Measurements from ENCODE around the gene WDFY4.
"Not testable (repeated sequence)": the region's sequence is repeated elsewhere in the genome, so short reads cannot be mapped to it uniquely, and the experiment has no call there.

The WDFY4 gene, protein sequence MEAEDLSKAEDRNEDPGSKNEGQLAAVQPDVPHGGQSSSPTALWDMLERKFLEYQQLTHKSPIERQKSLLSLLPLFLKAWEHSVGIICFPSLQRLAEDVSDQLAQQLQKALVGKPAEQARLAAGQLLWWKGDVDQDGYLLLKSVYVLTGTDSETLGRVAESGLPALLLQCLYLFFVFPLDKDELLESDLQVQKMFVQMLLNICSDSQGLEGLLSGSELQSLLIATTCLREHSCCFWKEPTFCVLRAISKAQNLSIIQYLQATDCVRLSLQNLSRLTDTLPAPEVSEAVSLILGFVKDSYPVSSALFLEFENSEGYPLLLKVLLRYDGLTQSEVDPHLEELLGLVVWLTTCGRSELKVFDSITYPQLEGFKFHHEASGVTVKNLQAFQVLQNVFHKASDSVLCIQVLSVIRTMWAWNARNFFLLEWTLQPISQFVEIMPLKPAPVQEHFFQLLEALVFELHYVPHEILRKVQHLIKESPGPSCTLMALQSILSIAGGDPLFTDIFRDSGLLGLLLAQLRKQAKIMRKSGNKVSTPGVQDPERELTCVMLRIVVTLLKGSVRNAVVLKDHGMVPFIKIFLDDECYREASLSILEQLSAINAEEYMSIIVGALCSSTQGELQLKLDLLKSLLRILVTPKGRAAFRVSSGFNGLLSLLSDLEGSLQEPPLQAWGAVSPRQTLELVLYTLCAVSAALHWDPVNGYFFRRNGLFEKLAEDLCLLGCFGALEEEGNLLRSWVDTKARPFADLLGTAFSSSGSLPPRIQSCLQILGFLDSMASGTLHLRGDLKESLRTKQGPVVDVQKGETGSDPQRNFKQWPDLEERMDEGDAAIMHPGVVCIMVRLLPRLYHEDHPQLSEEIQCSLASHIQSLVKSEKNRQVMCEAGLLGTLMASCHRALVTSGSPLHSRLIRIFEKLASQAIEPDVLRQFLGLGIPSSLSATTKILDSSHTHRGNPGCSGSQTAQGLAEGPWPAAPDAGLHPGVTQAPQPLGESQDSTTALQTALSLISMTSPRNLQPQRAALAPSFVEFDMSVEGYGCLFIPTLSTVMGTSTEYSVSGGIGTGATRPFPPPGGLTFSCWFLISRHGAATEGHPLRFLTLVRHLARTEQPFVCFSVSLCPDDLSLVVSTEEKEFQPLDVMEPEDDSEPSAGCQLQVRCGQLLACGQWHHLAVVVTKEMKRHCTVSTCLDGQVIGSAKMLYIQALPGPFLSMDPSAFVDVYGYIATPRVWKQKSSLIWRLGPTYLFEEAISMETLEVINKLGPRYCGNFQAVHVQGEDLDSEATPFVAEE (N-terminal part only)

DNA sequence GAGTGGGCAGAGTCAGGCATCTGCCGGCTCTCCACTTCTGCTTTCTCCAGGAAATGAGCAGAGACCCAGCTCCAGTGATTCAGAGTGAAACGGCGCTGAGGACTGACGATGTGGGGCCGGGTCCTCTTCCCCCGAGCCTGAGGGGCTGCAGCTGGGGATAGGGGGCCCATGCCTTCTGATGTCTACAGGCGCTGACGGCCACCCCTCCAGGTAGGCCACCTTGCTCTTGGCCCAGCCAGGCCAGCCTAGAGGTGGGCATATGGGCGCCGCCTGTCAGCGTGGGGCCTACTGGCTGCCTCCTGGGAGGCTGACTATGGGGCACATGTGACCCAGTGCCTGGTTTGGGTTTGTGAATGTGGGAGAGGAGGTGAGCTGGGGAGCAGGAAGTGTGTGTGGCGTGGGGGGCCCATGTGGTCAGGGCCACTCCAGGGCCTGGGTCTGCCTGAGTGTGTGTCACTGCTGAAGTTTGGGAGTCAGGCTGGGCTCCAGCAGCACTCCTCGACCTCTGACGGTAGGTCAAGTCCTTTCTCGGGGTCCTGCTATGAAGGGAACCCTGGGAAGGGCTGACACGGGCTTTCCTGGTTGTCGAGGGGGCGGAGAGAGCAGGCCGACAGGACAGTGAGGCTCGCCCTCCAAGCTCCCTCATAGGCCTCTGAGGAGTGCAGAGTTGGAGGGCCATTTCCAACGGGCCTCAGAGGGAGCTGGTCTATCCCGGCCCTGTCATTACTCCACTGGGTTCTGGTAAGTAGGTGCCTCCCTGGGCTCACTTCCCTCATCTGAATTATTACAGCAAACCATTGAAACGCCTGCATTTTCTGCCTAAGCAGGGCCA lies at the start of gene WDFY4:
Gene WDFY4 (plus strand): TSS at position 82 of the 832 bp plus-strand sequence. CDS start 24,860 bp downstream, outside the sequence.
- DNase-seq (ENCODE audit: extremely low spot score, insufficient read length, low read depth) (peak; percentile 64), FAIRE-seq (peak; percentile 97)

DNA sequence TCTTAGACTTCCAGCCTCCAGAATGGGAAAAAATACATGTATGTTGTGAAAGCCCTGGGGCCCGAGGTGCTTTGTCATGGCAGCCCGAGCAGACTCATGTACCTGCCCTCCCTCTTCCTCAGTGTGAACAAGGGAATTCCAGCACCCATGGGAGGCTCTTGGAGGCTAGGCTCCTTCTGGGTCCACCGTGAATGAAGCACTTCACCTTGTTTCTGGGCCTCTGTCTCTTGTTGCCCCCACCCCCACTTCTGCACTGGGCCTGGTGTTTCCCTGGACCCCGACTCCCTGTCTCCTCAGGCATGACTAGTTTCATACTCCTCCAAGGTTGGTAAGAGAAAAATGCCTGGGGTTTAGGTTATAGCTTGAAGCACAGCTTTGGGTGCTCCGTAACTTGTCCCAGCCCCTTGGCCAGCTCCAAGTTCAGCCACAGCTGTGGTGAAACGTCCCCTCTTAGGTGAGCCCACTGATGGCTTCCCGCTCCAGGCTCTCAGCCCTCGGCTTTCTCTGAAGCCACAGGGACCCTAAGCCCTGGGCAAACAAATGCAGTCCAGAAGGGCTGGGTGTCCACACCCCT lies 49.6 kb upstream of the WDFY4 start:
- FAIRE-seq (no peak), DNase-seq (ENCODE audit: extremely low spot score, insufficient read length, low read depth) (no peak)

DNA sequence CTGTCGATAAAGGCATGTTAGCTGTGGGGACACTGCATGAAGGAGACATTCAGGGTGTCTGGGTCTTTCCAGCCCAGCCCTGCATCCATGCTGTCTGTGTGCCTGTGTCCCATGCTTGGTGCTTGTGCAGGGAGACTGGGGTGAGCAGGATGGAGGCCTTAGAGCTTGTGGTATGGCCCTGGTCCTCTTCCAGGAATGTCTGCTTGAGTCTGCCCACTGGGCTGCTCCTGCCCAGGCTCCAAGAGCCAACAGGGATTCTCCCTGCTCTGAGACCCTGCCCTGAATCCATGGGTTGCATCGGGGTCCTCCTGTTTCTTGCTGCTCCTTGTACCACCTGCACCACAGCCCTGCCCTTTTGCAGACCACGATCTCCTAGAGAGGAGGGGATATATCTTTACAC lies 48.4 kb upstream of the WDFY4 start:
- DNase-seq (ENCODE audit: extremely low spot score, insufficient read length, low read depth), result no peak
- no peak for FAIRE-seq

DNA sequence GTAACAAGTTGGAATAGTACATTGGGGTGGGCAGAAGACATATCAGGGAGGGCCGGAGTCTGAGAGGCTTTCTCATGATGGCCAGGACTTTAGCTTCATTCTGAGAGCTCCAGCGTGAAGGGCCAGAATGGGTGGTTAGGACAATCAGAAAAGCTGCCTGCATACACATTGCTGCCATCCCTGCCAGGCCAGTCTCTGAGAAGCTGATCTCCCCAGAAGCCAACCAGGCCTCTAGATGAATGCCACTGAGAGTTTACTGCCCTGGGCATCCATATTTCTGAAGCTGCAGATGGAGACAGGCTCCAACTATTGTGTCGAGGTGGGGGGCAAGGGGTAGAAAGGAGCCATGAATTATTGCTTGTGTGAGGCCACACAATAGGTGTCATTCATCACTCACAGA lies 47.8 kb upstream of the WDFY4 start:
- FAIRE-seq (no peak), DNase-seq (ENCODE audit: extremely low spot score, insufficient read length, low read depth) (no peak)

DNA sequence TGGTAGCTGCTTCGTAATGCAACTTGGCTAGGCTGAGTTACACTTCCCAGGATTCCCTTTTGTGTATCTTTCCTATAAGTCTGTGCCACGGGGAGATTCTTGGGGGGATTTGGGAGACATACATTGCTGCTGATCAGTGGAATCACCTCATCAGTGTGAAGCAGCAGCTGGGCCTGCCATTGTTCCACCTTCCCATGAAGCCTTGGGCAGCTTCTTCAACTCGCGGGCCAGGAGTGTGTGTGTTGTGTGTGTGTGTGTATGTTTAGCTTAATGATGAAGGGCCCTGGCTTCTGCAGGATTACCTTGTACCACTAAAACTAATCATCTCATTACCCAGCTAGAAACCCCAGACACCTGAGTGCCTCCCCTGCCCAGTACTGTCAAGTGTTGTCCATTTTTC lies 46.5 kb upstream of the WDFY4 start:
- no peak for FAIRE-seq
- no peak for DNase-seq (ENCODE audit: extremely low spot score, insufficient read length, low read depth)

DNA sequence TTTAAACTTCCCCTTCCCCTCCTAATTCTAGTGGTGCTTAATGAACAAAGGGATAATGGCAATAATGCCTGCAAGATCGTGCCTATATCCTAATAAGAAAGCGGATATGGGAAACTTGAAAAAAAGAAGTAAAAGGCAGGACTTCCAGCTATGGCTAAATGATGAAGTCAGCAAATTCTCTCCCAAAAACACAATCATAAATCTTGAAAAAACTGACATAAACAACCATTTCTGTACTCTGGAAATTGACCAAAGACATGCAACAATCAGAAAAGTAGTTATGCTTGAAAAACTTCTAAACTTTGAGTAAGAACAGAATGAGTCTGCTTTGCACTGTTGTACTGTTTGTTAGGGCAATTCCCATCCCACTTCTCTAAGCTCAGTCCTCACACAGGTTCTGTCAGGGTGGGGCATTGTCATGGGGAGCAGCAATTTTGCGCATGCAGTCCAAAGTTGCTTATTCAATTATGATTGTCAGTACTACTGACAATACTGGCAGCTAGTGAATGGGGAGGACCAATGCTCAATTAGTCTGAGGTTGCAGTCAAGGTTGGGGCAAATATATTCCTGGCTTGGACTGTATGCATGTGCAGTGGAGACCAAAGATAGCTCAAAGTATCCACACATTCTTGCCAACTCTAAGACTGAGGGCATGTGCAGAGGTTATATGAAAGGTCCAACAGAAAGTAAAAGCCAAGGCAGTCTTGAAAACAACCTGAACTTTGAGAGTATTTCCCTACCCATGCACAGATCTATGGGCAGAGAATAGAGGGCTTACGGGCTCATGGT lies 45.7 kb upstream of the WDFY4 start:
- FAIRE-seq, result peak; percentile 54

DNA sequence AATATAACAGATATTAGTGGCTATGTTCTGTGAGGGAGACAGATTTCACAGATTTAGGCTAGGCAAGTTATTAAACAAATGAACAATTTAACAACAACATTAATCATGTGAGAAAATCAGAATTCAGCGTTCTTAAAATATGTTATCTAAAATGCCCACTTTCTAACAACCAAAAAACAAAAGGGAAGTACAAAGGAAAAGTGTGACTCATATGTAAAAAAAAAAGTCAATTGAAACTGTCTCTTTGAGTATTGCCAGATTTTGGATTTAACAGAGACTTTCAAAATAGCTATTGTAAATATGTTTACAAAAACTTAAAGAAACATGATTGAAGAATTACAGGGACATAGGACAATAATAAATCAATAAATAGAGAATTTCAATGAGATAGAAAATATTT lies 45.0 kb upstream of the WDFY4 start:
- no peak for FAIRE-seq

More for the DNA sequence above, 45.7 kb upstream of the WDFY4 start:
- no peak for DNase-seq (ENCODE audit: extremely low spot score, insufficient read length, low read depth)

DNA sequence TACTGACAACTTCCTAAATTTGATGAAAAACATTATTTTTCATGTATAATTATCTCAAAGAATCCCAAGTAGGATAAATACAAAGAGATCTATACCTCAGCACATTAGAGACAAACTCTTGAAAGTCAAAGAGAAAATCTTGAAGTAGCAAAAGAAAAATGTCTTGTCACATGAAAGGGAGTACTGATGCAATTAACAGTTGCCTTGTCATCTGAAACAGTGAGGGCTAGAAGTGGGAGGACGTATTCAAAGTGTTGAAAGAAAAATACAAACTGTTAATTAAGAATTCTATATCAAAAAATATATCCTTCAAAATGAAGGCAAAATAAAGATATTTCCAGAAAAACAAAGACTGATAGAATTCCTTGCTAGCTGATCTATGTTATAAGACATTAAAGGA lies 44.3 kb upstream of the WDFY4 start:
- no peak for FAIRE-seq
- DNase-seq (ENCODE audit: extremely low spot score, insufficient read length, low read depth), result no peak

More for the DNA sequence above, 45.0 kb upstream of the WDFY4 start:
- DNase-seq (ENCODE audit: extremely low spot score, insufficient read length, low read depth), result no peak

DNA sequence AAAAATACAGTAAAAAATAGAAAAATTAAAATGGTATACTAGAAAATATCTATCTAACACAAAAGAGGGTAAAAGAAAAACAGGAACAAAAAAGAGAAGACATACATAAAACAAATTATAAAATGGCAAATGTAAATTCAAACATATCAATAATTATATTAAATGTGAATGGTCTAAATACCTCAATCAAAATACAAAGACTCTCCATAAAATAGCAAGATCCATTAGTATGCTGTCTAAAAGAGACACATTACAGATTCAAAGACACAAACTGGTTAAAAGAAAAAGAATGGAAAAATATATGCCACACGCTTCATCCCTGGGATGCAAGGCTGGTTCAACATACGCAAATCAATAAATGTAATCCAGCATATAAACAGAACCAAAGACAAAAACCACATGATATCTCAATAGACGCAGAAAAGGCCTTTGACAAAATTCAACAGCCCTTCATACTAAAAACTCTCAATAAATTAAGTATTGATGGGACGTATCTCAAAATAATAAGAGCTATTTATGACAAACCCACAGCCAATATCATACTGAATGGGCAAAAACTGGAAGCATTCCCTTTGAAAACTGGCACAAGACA lies 43.5 kb upstream of the WDFY4 start:
- DNase-seq (ENCODE audit: extremely low spot score, insufficient read length, low read depth); FAIRE-seq: not testable (repeated sequence)

DNA sequence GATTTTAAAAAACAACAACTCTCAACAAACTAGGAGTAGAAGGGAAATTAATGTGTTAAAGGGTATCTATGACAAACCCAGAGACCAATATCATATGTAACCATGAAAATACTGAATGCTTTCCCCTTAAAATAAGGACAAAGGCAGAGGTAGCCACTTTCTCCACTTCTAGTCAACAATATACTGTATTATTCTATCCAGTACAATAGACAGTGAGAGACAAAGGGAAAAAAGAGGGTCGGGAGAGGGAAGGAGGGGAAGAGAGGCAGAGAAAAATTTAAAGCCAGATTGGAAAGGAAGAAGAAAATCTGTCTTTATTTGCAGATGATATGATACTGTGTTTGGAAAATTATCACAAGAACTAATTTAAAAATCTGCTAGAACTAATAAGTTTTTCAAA lies 39.1 kb upstream of the WDFY4 start:
- FAIRE-seq, result no peak
- no peak for DNase-seq (ENCODE audit: extremely low spot score, insufficient read length, low read depth)

DNA sequence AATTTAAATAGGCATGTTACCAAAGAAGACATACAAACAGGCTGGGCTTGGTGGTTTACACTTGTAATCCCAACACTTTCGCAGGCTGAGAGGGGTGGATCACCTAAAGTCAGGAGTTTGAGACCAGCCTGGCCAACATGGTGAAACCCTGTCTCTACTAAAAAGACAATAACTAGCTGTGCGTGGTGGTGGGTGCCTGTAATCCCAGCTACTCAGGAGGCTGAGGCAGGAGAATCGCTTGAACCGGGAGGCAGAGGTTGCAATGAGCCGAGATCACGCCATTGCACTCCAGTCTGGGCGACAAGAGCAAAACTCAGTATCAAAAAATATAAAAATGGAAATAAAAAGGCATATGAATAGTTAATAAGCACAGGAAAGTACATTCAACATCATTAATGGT lies 37.6 kb upstream of the WDFY4 start:
- FAIRE-seq; DNase-seq (ENCODE audit: extremely low spot score, insufficient read length, low read depth): not testable (repeated sequence)

DNA sequence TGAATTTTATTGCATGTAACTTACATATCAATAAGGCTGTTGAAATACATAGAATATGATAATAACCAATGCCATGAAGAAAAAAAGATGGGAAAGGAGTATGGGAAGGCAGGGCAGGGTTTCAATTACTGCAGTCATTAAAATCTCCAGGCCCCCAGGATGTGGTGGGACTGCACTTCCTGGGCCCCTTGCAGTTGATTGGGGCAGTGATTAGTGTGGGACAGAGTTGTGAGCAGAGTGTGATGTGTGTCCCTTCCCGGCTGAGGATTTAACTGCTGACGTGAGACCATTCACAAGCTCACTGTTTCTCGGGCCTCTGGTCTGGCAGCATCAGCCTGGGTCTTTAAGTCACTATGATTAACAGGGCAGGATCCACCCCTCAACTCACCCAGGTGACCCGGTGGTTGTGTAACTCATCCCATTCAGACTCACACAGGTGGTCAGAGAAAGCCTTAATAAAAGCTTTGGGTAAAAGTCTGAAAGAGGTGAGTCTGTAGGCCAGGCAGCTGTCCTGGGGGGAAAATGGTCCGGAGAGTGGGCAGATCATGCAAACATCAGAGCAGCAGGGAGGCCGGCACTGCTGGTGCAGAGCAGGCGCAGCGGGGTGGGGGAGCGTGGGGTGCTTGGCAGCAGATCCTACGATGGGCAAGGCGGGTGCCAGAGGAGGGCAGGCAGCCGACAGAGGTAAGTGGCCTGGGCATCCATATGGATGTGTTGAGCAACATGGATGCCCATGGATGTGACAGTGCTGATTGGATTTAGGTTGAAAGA lies 36.3 kb upstream of the WDFY4 start:
- no peak for DNase-seq (ENCODE audit: extremely low spot score, insufficient read length, low read depth)
- no peak for FAIRE-seq

DNA sequence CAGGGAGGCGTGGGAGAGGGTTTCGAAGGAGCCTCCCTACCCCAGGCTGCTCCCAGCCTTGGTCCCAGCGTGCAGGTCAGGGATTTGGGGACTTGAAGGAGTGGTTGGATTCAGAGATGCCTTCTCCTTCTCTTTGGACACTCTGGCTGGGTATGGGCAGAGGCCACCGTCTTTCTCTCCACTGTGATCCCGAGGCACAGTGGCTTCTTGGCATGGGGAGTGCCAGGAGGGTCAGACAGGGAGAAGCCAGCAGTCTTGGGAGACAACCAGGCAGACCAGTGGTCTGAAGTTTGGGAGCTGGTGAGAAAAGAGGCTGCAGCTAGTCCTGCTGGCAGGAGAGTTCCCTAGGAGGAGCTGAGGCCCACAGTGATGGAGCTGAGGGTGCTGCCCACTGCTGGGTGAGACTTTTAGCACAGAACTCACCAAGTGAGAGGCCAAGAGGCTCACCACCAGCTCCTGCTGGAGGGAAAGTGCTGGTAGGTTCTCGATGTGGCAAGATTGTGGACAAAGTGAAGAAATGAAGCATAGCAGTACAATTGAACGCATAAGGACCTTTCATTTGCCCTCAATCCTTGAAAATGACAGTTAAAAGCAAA lies 35.2 kb upstream of the WDFY4 start:
- DNase-seq (ENCODE audit: extremely low spot score, insufficient read length, low read depth), result no peak
- FAIRE-seq, result no peak

DNA sequence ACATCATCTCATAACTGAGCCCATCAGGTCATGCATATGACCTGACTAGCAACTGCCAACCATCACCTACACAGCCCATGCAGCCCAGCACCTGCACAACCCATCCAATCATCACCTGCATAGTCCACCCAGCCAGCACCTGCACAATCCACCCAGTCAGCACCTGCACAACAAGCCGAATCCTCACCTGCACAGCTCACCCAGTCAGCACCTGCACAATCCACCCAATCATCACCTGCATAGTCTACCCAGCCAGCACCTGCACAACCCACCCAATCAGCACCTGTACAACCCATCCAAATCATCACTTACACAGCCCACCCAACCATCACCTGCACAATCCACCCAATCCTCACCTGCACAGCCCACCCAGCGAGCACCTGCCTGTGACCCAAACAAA lies 33.4 kb upstream of the WDFY4 start:
- DNase-seq (ENCODE audit: extremely low spot score, insufficient read length, low read depth) (no peak), FAIRE-seq (no peak)

DNA sequence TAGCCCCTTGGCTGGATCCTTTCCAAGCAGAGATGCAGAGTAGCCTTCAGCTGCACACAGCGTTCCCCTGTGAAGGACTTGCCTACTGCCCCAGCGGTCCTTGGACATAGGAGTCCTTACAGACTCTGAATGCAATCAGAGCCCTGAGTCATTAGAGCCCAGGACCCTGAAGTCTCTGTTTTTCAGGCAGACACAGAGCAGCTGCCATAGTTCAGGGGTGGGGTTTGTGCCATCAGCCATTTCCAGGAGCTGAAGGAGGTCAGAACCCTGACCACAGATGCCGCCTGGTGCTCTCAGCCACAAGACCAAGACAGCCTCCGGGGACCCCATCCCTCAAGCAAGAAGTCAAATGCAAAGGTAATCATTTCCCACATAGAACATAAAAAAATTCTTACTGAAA lies 32.8 kb upstream of the WDFY4 start:
- no peak for DNase-seq (ENCODE audit: extremely low spot score, insufficient read length, low read depth)
- FAIRE-seq, result no peak

DNA sequence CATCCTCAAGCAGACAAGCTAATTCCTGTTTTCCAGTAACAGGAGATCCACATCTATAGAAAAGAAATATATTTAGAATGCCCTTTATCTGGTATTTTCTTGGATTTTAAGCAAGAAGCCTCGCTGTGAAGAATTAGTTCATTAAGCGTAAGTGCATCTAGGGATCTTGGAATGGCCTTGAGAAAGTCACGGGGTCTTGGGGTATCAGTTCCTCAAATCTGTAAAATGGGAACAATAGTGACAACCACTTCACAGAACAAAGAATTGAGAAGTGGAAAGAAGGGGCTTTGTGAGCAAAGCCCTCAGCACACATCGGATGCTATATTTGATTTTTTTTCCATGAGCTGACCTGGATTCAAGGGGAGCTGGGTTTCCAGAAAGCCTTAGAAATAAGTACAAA lies 32.3 kb upstream of the WDFY4 start:
- FAIRE-seq (no peak), DNase-seq (ENCODE audit: extremely low spot score, insufficient read length, low read depth) (no peak)

DNA sequence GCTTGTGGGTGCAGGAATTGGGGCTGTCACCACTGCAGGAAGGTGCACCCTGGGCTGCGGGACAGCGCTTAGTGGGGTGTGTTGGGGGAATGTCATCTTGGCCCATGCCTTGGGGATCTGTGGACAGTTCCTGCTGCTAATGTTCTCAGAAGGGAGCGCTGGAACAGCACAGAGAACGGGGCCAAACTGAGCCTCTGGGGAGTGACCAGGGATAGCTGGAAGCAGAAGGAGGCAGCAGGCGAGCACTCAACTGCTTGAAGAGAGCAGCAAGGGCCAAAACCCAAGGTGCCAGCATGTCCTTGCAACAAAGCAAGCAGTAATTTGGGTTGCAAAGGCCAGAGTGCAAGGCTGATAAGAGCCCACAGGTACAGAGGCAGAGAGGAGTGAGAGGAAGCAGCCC lies 31.3 kb upstream of the WDFY4 start:
- FAIRE-seq, result no peak
- DNase-seq (ENCODE audit: extremely low spot score, insufficient read length, low read depth), result no peak

All from GM18507 (cell line).